Chondrocyte (in vitro differentiated cells): ENCODE data around the gene EMP1. TPM values are rescaled to one million over a fixed set of nuclear protein-coding genes. Genes with fewer than 3 reads are reported as not detected.
"Not testable (repeated sequence)": the region's sequence is repeated elsewhere in the genome, so short reads cannot be mapped to it uniquely, and the experiment has no call there.

ENCODE experiments used
- DNase-seq: peaks from one replicate; pipeline ENCODE4 v3.0.0; 2021; ENCODE audit warnings: mixed read lengths, low spot score
- H3K27ac Mint-ChIP-seq: one replicate; pipeline ENCODE4 v1.8.0; 2021; ENCODE audit warnings: mild to moderate bottlenecking, moderate library complexity, mixed read lengths; ENCODE audit not compliant: unreplicated experiment
- H3K27me3 Mint-ChIP-seq: 2 replicates; pipeline ENCODE4 v1.8.0; 2021; ENCODE audit warnings: low read depth, mixed read lengths
- H3K36me3 Mint-ChIP-seq: 2 replicates; pipeline ENCODE4 v1.8.0; 2021; ENCODE audit warnings: low read depth, mixed read lengths
- H3K4me1 Mint-ChIP-seq: 2 replicates; pipeline ENCODE4 v1.8.0; 2021; ENCODE audit warnings: low read depth, mild to moderate bottlenecking, mixed read lengths
- H3K4me3 Mint-ChIP-seq: one replicate; pipeline ENCODE4 v1.8.0; 2021; ENCODE audit warnings: mild to moderate bottlenecking, moderate library complexity, mixed read lengths; ENCODE audit not compliant: unreplicated experiment
- H3K9me3 Mint-ChIP-seq: 2 replicates; pipeline ENCODE4 v1.8.0; 2021; ENCODE audit warnings: low read depth, mixed read lengths
- CTCF ChIP-seq: fragments of 200-600 bp; sonication (generic); IDR thresholded peaks from 2 replicates; pipeline ENCODE4 v1.5.0; 2021; ENCODE audit warnings: antibody characterized with exemption, mild to moderate bottlenecking, moderate library complexity
- total RNA-seq: library from RNA; stranded (reverse); gene quantifications from 3 replicates; pipeline ENCODE4 v1.2.1, GENCODE V29; 2021

Gene EMP1
- total RNA-seq, 1 donor from 2014 or later = 35.7 TPM

- Mint-ChIP-seq H3K36me3 (no peaks in the 10 kb centered on the region), H3K4me3 (no peak overlapping the region), H3K4me1 (peaks cover 7% of the 10 kb centered on the region), H3K9me3 (no peaks in the 10 kb centered on the region), H3K27me3 (no peaks in the 10 kb centered on the region), H3K27ac (no peak overlapping the region)
- TF ChIP-seq CTCF = no peak
- DNase-seq = no peak
These were observed 60.1 kb downstream of the EMP1 start for GRCh38 chr12:13256692-13257045.

GRCh38 chr12:13257356-13257875 is 60.9 kb downstream of the EMP1 start:
- H3K27ac Mint-ChIP-seq = no peak overlapping the region
- TF ChIP-seq CTCF = no peak
- H3K27me3 Mint-ChIP-seq = no peaks in the 10 kb centered on the region
- H3K4me1 Mint-ChIP-seq = peaks cover 7% of the 10 kb centered on the region
- no peaks in the 10 kb centered on the region for H3K36me3 Mint-ChIP-seq
- no peaks in the 10 kb centered on the region for H3K9me3 Mint-ChIP-seq
- no peak overlapping the region for H3K4me3 Mint-ChIP-seq
- DNase-seq = no peak

GRCh38 chr12:13258197-13258596 is 61.7 kb downstream of the EMP1 start:
- DNase-seq = no peak
- no peak overlapping the region for H3K4me3 Mint-ChIP-seq
- H3K27me3 Mint-ChIP-seq = no peaks in the 10 kb centered on the region
- no peaks in the 10 kb centered on the region for H3K36me3 Mint-ChIP-seq
- H3K9me3 Mint-ChIP-seq = no peaks in the 10 kb centered on the region
- no peak overlapping the region for H3K27ac Mint-ChIP-seq
- no peak for TF ChIP-seq CTCF
- peaks cover 7% of the 10 kb centered on the region for H3K4me1 Mint-ChIP-seq

- H3K36me3 Mint-ChIP-seq = no peaks in the 10 kb centered on the region
- peaks cover 7% of the 10 kb centered on the region for H3K4me1 Mint-ChIP-seq
- H3K27ac Mint-ChIP-seq = no peak overlapping the region
- DNase-seq = no peak
- TF ChIP-seq CTCF = no peak
- H3K9me3 Mint-ChIP-seq = no peaks in the 10 kb centered on the region
- H3K27me3 Mint-ChIP-seq = no peaks in the 10 kb centered on the region
- H3K4me3 Mint-ChIP-seq = no peak overlapping the region
These were observed 62.2 kb downstream of the EMP1 start for GRCh38 chr12:13258717-13259119.

GRCh38 chr12:13259625-13260024 is 63.1 kb downstream of the EMP1 start:
- H3K27ac Mint-ChIP-seq, H3K27me3 Mint-ChIP-seq, H3K36me3 Mint-ChIP-seq, H3K9me3 Mint-ChIP-seq, DNase-seq, H3K4me1 Mint-ChIP-seq, H3K4me3 Mint-ChIP-seq: not testable (repeated sequence)

GRCh38 chr12:13267826-13268225 is 71.3 kb downstream of the EMP1 start:
- peaks cover 26% of the 10 kb centered on the region for H3K27me3 Mint-ChIP-seq
- not testable (repeated sequence) for DNase-seq, H3K4me3 Mint-ChIP-seq, H3K4me1 Mint-ChIP-seq, H3K27ac Mint-ChIP-seq, H3K36me3 Mint-ChIP-seq, H3K9me3 Mint-ChIP-seq
